ENCODE results near the gene ESPL1. TPM values are rescaled to one million over a fixed set of nuclear protein-coding genes. Genes with fewer than 3 reads are reported as not detected.

The ESPL1 gene
- total and polyA plus RNA-seq, 8 donors: 0.09 to 0.81 (median 0.32) TPM

DNA sequence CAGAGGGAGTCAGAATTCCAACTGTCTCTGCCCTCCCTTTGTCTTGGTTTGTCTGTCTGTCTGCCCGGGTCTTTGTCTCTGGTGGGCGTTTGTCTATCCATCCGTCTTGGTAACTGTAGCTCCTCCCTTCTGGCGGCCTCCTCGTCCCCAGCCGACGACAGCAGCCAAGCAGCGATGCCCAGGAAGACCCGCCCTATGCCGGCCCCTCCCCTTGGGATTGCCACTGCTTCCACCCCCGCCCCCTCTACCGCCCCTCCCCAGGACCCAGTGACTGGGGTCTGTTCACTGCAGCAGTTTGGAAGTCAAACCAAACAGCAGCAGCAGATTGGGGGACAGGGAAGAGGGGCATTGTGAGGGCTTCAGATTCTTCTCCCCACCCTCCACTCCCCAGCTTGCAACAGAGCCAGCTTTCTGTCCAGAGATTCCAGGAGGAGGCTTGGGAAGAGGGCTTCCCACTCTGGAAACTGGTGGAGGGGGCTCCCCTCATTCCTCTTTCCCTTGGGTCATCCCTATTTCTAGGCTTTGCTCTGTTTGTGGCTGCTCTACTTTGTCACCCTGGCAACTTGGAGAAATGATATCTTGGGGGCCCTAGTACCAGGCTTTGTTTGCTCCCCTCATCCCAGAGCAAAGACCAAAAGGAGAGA is 33.7 kb upstream of the ESPL1 start:
- Histone ChIP-seq H3K4me3 (no peak overlapping the region), H3K36me3 (no peaks in the 10 kb centered on the region), H3K4me1 (no peaks in the 10 kb centered on the region), H3K27me3 (no peaks in the 10 kb centered on the region), H3K27ac (no peak overlapping the region), H3K9me3 (no peaks in the 10 kb centered on the region)
- FAIRE-seq (no peak), ATAC-seq (no peak), DNase-seq (no peak)
- intact Hi-C loops (cut with DNase I): no loop called here
- TF ChIP-seq, protein P1, sequence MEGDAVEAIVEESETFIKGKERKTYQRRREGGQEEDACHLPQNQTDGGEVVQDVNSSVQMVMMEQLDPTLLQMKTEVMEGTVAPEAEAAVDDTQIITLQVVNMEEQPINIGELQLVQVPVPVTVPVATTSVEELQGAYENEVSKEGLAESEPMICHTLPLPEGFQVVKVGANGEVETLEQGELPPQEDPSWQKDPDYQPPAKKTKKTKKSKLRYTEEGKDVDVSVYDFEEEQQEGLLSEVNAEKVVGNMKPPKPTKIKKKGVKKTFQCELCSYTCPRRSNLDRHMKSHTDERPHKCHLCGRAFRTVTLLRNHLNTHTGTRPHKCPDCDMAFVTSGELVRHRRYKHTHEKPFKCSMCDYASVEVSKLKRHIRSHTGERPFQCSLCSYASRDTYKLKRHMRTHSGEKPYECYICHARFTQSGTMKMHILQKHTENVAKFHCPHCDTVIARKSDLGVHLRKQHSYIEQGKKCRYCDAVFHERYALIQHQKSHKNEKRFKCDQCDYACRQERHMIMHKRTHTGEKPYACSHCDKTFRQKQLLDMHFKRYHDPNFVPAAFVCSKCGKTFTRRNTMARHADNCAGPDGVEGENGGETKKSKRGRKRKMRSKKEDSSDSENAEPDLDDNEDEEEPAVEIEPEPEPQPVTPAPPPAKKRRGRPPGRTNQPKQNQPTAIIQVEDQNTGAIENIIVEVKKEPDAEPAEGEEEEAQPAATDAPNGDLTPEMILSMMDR (IDR thresholded peaks at IDR 0.05): no peak
- WGBS, 2 donors: 15 to 23% methylated on average over 12 of the region's 12 CpGs

DNA sequence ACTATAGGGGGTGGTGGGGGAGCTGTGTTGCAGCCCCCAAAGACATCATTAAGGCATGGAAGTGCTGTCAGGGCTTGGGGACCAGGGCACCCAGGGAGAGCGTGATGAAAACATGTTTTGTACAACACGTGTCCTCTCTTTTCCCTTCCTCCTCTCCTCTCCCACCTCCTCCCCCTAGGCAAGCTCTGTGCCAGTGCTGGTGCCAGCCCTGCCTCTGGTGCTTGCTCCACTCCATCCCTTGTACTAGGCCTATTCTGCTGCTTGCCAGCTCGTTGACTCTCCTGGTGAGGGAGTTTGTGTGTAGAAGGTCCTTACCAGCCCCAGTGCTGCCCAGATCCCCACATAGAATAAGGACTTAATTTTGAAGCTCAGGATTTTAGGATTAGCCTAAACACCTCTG is 32.9 kb upstream of the ESPL1 start:
- FAIRE-seq: no peak
- ATAC-seq: no peak
- Histone ChIP-seq H3K4me3 (no peak overlapping the region), H3K4me1 (no peaks in the 10 kb centered on the region), H3K27me3 (no peaks in the 10 kb centered on the region), H3K36me3 (no peaks in the 10 kb centered on the region), H3K27ac (no peak overlapping the region), H3K9me3 (no peaks in the 10 kb centered on the region)
- DNase-seq: no peak
- WGBS, 2 donors: 53 to 61% methylated on average over 3 of the region's 3 CpGs
- intact Hi-C loops (cut with DNase I): no loop called here
- TF ChIP-seq, protein P1 (IDR thresholded peaks at IDR 0.05): no peak

DNA sequence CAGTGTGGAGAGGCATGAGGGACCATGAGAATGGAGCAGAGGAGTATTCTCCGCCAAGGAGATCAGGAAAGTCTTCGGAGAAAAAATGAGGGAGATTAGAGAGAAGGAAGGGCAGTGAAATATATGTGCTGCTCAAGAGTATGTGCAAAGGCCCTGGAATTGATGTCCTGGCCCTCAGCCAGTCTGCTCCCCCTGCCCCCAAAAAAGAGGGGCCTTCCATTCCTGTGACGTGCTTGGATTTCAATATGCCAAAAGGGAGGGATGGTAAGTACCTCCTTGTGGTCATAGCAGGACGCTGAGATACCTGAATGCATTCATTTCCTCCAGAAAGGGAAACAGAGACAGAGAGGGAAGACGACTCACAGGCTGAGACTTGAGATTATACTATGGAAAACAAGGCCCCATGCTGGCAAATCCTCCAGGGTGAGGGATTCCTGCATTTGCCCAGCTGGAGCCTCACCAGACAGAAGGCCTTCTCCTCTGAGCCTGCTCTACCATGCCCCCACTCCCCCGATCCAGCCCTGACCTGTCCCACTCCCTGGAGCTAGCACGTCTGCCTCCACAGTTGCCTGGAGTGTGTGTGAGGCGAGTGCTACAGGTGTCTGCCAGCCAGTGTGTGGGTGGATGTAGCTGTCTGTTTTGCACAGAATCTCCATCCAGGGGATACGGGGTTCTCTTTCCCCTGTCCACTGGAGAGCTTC is 32.2 kb upstream of the ESPL1 start:
- intact Hi-C loops (cut with DNase I): no loop called here
- no peak for ATAC-seq

DNA sequence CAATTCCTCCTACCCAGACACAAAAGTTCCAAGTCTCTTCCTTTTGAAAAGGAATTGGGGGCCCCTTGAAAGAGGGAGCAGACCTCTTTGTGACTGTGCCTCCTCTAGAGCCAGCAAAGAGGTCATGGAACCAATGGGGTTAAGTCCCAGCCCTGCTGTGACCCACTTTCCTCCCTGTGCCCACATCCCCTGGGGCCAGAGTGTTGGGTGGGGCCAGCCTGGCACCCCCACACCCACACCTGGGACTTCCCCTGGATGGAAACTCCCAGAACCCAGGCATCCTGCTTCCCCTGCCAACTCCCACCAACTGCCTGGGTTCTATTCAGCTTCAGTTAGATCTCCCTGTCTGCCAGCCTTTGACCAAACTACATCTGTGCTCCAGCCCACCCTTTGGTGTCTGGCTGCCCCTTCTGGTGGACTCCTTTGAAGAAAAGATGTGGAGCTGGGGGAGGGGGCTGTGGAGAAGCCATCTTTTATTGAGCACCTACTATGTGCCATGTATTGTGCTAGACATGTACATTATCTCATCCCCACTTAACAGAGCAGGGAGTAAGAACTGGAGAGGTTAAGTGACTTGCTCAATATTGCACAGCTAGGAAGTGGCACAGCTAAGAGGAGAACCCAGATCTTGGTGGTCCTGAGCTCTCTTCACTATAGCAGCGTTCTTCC is 31.5 kb upstream of the ESPL1 start:
- no peaks in the 10 kb centered on the region for H3K4me1 ChIP-seq
- no peaks in the 10 kb centered on the region for H3K27me3 ChIP-seq
- H3K36me3 ChIP-seq: no peaks in the 10 kb centered on the region
- DNase-seq: peak in 1 of 6 donors; percentile 9
- intact Hi-C loops (cut with DNase I): no loop called here
- 68 to 86% methylated on average over 1 of the region's 1 CpG for WGBS, 2 donors
- H3K4me3 ChIP-seq: no peak overlapping the region
- no peaks in the 10 kb centered on the region for H3K9me3 ChIP-seq
- H3K27ac ChIP-seq: no peak overlapping the region
- FAIRE-seq: no peak
- TF ChIP-seq, protein P1 (IDR thresholded peaks at IDR 0.05): no peak
- ATAC-seq: no peak

More for the DNA sequence above, 32.2 kb upstream of the ESPL1 start:
- DNase-seq: peak in 3 of 6 donors; percentile 9 to 48 (median 34)
- Histone ChIP-seq H3K4me3 (no peak overlapping the region), H3K27me3 (no peaks in the 10 kb centered on the region), H3K36me3 (no peaks in the 10 kb centered on the region), H3K4me1 (no peaks in the 10 kb centered on the region), H3K9me3 (no peaks in the 10 kb centered on the region), H3K27ac (no peak overlapping the region)
- no peak for FAIRE-seq
- TF ChIP-seq, protein P1 (IDR thresholded peaks at IDR 0.05): no peak
- WGBS, 2 donors: 77 to 82% methylated on average over 9 of the region's 9 CpGs
